H1 (cell line): Measurements from ENCODE around the gene CCDC92B. TPM values are rescaled to one million over a fixed set of nuclear protein-coding genes. Genes with fewer than 3 reads are reported as not detected.

Experiments used
- BACH1 ChIP-seq: IDR thresholded peaks from 2 replicates; pipeline ENCODE4 v1.6.1; 2012; ENCODE audit warnings: low read length, improper control_type of control experiment
- CBX5 ChIP-seq: fragments of 300-800, 300-1000 bp; sonication (generic); IDR thresholded peaks from 2 replicates; pipeline ENCODE4 v1.7.1; 2016; ENCODE audit warnings: antibody characterized with exemption, low read length, low read depth
- CEBPB ChIP-seq: IDR thresholded peaks from 2 replicates; pipeline ENCODE4 v1.6.1; 2012; ENCODE audit warnings: low read depth, low read length
- CHD2 ChIP-seq: IDR thresholded peaks from 2 replicates; pipeline ENCODE4 v1.6.1; 2012; ENCODE audit warnings: low read length, improper control_type of control experiment
- PHF8 ChIP-seq: fragments of 200-600 bp; sonication (generic); conservative IDR thresholded peaks from 2 replicates; pipeline ENCODE4 v1.7.1; 2012; ENCODE audit warnings: low read depth, mild to moderate bottlenecking, inconsistent platforms, low read length, moderate library complexity
- SAP30 ChIP-seq: fragments of 300-600 bp; sonication (generic); IDR thresholded peaks from 2 replicates; pipeline ENCODE4 v1.7.1; 2012; ENCODE audit warnings: low read length, moderate library complexity, mild to moderate bottlenecking, inconsistent platforms; ENCODE audit not compliant: insufficient read depth, insufficient replicate concordance
- SIX5 ChIP-seq: IDR thresholded peaks from 2 replicates; pipeline ENCODE4 v1.6.1; 2011; ENCODE audit warnings: mild to moderate bottlenecking, low read depth, low read length
- polyA plus RNA-seq, 7 experiments: library from polyadenylated mRNA; depleted of rRNA in 3 of 7; stranded (reverse) in 5 of 7; unstranded in 2 of 7; fragments of >200 nt in 5 of 7; fragments of 200-250 nt in 2 of 7; gene quantifications; 1 replicate in 5 of 7; 2 replicates in 1 of 7; 4 replicates in 1 of 7; pipeline versions ENCODE4 v1.2.1 to v1.2.3, GENCODE V29; 2011 to 2013; ENCODE audit warnings: missing spikeins in 2 of 7, mixed read lengths in 2 of 7
- total RNA-seq: library from RNA; stranded (reverse); fragmentation: NEBNext Ultra II Directional; extraction: Animal tissue kit (Norgen Biotek cat#: 25700); gene quantifications from 2 replicates; pipeline ENCODE4 v1.2.1, GENCODE V29; 2021
- TF ChIP-seq, protein P1 (sequence below): IDR thresholded peaks from 2 replicates; pipeline ENCODE4 v1.6.1; 2011; ENCODE audit warnings: low read length, improper control_type of control experiment

CCDC92B gene
- total and polyA plus RNA-seq, 2 of the 8 experiments (the other 6 are each of a cell fraction or from before 2014, with no cell fraction given): 5.5 to 12.1 TPM

DNA sequence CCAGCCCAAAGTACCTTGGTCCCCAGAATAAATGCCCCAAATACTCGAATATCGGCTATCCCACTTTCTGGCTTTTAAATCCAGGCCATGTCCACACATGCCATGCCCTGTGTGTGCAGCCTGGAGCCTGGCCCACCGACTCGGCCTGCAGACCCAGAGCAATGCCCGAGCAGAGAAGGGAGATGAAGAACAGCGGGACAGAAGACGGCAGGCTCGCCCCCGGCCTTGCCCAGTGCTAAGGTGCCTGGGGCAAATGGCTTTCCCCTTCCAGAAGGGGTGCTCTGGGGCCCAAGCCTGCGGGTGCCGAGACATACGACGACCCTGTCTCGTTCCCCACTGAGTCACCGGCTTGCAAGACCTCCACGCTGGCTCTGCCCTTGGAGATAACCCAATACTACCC lies 45.8 kb downstream of the CCDC92B start (continued):
- TF ChIP-seq CBX5 (no peak), PHF8 (no peak), SAP30 (no peak), SIX5 (no peak), CEBPB (no peak), CHD2 (no peak), BACH1 (no peak)
- TF ChIP-seq, protein P1, sequence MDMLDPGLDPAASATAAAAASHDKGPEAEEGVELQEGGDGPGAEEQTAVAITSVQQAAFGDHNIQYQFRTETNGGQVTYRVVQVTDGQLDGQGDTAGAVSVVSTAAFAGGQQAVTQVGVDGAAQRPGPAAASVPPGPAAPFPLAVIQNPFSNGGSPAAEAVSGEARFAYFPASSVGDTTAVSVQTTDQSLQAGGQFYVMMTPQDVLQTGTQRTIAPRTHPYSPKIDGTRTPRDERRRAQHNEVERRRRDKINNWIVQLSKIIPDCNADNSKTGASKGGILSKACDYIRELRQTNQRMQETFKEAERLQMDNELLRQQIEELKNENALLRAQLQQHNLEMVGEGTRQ: no peak
